ENCODE data around the gene SIGLEC6. TPM values are rescaled to one million over a fixed set of nuclear protein-coding genes. Genes with fewer than 3 reads are reported as not detected.

Gene SIGLEC6
- total RNA-seq, 1 experiment from 2014 or later, result 0.37 TPM

DNA sequence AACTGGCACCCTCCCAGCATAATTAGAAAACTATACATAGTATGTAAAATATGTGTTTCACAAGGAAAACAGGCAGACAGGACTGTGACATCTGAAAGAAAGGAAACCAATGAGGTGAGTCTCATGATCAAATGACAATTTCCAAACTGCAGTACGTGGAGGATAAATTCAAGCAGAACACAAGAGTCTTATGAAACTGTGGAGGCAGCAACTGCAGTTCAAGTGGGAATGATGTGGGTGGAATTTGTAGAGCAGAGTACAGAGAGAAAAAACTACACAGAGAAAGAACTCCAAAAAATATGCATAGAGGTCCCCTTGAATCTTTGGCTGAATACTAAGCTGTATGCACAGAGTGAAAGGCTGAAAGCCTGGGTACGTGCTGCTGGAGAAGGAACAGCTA lies 9.7 kb downstream of the SIGLEC6 start:
- Mint-ChIP-seq H3K27ac (no peak overlapping the region), H3K36me3 (no peaks in the 10 kb centered on the region), H3K27me3 (ENCODE audit: low read depth) (peaks cover 31% of the 10 kb centered on the region), H3K9me3 (peaks cover 25% of the 10 kb centered on the region), H3K4me3 (no peak overlapping the region), H3K4me1 (no peaks in the 10 kb centered on the region)
- TF ChIP-seq NFATC4 (CRISPR knock-in tag; IDR thresholded peaks at IDR 0.05) (no peak), SP1 (CRISPR knock-in tag; conservative IDR thresholded peaks at IDR 0.05) (no peak), GTF2I (CRISPR knock-in tag; conservative IDR thresholded peaks at IDR 0.05) (no peak), NR2C2 (CRISPR knock-in tag; IDR thresholded peaks at IDR 0.05) (no peak), GABPB1 (CRISPR knock-in tag; IDR thresholded peaks at IDR 0.05) (no peak), ZNF232 (CRISPR knock-in tag; IDR thresholded peaks at IDR 0.05) (no peak), NFYB (CRISPR knock-in tag; conservative IDR thresholded peaks at IDR 0.05; ENCODE audit: low read depth) (no peak), ELF4 (CRISPR knock-in tag; IDR thresholded peaks at IDR 0.05; ENCODE audit: low read depth) (no peak), FOXP1 (CRISPR knock-in tag; IDR thresholded peaks at IDR 0.05; ENCODE audit: borderline replicate concordance) (no peak), STAT6 (CRISPR knock-in tag; conservative IDR thresholded peaks at IDR 0.05; ENCODE audit: low read depth) (no peak), OVOL2 (CRISPR knock-in tag; IDR thresholded peaks at IDR 0.05; ENCODE audit: borderline replicate concordance) (no peak), ZNF396 (CRISPR knock-in tag; IDR thresholded peaks at IDR 0.05; ENCODE audit: borderline replicate concordance) (no peak), ESRRA (CRISPR knock-in tag; IDR thresholded peaks at IDR 0.05; ENCODE audit: borderline replicate concordance) (no peak)
- TF ChIP-seq, protein P1, sequence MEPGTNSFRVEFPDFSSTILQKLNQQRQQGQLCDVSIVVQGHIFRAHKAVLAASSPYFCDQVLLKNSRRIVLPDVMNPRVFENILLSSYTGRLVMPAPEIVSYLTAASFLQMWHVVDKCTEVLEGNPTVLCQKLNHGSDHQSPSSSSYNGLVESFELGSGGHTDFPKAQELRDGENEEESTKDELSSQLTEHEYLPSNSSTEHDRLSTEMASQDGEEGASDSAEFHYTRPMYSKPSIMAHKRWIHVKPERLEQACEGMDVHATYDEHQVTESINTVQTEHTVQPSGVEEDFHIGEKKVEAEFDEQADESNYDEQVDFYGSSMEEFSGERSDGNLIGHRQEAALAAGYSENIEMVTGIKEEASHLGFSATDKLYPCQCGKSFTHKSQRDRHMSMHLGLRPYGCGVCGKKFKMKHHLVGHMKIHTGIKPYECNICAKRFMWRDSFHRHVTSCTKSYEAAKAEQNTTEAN (CRISPR knock-in tag; IDR thresholded peaks at IDR 0.05), result no peak
- TF ChIP-seq, protein P2, sequence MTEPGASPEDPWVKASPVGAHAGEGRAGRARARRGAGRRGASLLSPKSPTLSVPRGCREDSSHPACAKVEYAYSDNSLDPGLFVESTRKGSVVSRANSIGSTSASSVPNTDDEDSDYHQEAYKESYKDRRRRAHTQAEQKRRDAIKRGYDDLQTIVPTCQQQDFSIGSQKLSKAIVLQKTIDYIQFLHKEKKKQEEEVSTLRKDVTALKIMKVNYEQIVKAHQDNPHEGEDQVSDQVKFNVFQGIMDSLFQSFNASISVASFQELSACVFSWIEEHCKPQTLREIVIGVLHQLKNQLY (CRISPR knock-in tag; IDR thresholded peaks at IDR 0.05), result no peak
- TF ChIP-seq, protein P3, sequence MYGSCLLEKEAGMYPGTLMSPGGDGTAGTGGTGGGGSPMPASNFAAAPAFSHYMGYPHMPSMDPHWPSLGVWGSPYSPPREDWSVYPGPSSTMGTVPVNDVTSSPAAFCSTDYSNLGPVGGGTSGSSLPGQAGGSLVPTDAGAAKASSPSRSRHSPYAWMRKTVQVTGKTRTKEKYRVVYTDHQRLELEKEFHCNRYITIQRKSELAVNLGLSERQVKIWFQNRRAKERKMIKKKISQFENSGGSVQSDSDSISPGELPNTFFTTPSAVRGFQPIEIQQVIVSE (CRISPR knock-in tag; IDR thresholded peaks at IDR 0.05; ENCODE audit: borderline replicate concordance), result no peak
- TF ChIP-seq, protein P4, sequence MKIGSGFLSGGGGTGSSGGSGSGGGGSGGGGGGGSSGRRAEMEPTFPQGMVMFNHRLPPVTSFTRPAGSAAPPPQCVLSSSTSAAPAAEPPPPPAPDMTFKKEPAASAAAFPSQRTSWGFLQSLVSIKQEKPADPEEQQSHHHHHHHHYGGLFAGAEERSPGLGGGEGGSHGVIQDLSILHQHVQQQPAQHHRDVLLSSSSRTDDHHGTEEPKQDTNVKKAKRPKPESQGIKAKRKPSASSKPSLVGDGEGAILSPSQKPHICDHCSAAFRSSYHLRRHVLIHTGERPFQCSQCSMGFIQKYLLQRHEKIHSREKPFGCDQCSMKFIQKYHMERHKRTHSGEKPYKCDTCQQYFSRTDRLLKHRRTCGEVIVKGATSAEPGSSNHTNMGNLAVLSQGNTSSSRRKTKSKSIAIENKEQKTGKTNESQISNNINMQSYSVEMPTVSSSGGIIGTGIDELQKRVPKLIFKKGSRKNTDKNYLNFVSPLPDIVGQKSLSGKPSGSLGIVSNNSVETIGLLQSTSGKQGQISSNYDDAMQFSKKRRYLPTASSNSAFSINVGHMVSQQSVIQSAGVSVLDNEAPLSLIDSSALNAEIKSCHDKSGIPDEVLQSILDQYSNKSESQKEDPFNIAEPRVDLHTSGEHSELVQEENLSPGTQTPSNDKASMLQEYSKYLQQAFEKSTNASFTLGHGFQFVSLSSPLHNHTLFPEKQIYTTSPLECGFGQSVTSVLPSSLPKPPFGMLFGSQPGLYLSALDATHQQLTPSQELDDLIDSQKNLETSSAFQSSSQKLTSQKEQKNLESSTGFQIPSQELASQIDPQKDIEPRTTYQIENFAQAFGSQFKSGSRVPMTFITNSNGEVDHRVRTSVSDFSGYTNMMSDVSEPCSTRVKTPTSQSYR (CRISPR knock-in tag; IDR thresholded peaks at IDR 0.05), result no peak
- POLR2A ChIA-PET, result no interaction called here
- CTCF ChIA-PET, result interaction anchor here (0.9 to 1.1 kb wide), 2 partner anchors 86 to 135 kb away, joined by 3 to 4 read pairs; no protein-coding TSS in a partner anchor
- no peak for DNase-seq (ENCODE audit: low spot score)
- ATAC-seq, result no peak

- DNase-seq (ENCODE audit: low spot score) (no peak), ATAC-seq (no peak)
- no peaks in the 10 kb centered on the region for H3K36me3 Mint-ChIP-seq
- peaks cover 32% of the 10 kb centered on the region for H3K27me3 Mint-ChIP-seq (ENCODE audit: low read depth)
- ChIA-PET POLR2A (no interaction called here), CTCF (interaction anchor here (0.9 kb wide), 1 partner anchor 136 kb away, joined by 3 read pairs; no protein-coding TSS in a partner anchor)
- no peak overlapping the region for H3K27ac Mint-ChIP-seq
- H3K4me1 Mint-ChIP-seq, result no peaks in the 10 kb centered on the region
- peaks cover 25% of the 10 kb centered on the region for H3K9me3 Mint-ChIP-seq
- H3K4me3 Mint-ChIP-seq, result no peak overlapping the region
- TF ChIP-seq ZSCAN18 (CRISPR knock-in tag; IDR thresholded peaks at IDR 0.05) (no peak), STAT6 (CRISPR knock-in tag; conservative IDR thresholded peaks at IDR 0.05; ENCODE audit: low read depth) (no peak), ERG (CRISPR knock-in tag; IDR thresholded peaks at IDR 0.05) (no peak), RELA (CRISPR knock-in tag; IDR thresholded peaks at IDR 0.05; ENCODE audit: borderline replicate concordance) (no peak), ATF3 (CRISPR knock-in tag; conservative IDR thresholded peaks at IDR 0.05) (no peak)
These were observed 10.1 kb downstream of the SIGLEC6 start for GRCh38 chr19:51521357-51521756.

Measured in WTC11 (cell line).